HL-60 (cell line): ENCODE results near the gene ADAM12.

Experiments used
- DNase-seq, 2 experiments: peaks; one replicate each; pipeline ENCODE4 v3.0.0-alpha.2; 2010 to 2020; ENCODE audit warnings: low read depth in 1 of 2, low spot score in 1 of 2
- H3K27ac ChIP-seq: fragments of 250-450 bp; sonication (Bioruptor Pico); replicated peaks from 2 replicates; pipeline ENCODE4 v1.5.1; 2020; ENCODE audit warnings: mild to moderate bottlenecking, moderate library complexity
- H3K27me3 ChIP-seq: fragments of 250-450 bp; sonication (Bioruptor Pico); 2 replicates; pipeline ENCODE4 v1.5.1; 2021; ENCODE audit warnings: mild to moderate bottlenecking, moderate library complexity; ENCODE audit not compliant: insufficient read depth, poor library complexity, severe bottlenecking
- H3K4me3 ChIP-seq: replicated peaks from 2 replicates; pipeline ENCODE4 v1.5.1; 2011; ENCODE audit warnings: mild to moderate bottlenecking, control low read depth, low read length; ENCODE audit not compliant: insufficient read depth
- GABPA ChIP-seq: IDR thresholded peaks from 2 replicates; pipeline ENCODE4 v1.6.1; 2012; ENCODE audit warnings: low read depth
- POLR2AphosphoS5 ChIP-seq: IDR thresholded peaks from 2 replicates; pipeline ENCODE4 v1.6.1; 2012; ENCODE audit warnings: low read depth
- REST ChIP-seq: IDR thresholded peaks from 2 replicates; pipeline ENCODE4 v1.6.1; 2012; ENCODE audit warnings: low read depth; ENCODE audit not compliant: insufficient replicate concordance
- SPI1 ChIP-seq: IDR thresholded peaks from 2 replicates; pipeline ENCODE4 v1.6.1; 2012; ENCODE audit warnings: low read depth, mild to moderate bottlenecking, borderline replicate concordance
- TF ChIP-seq, protein P1 (sequence below): IDR thresholded peaks from one replicate; pipeline ENCODE4 v1.5.1; 2011; ENCODE audit warnings: low read length, control low read depth, inconsistent platforms; ENCODE audit not compliant: insufficient read depth

Gene ADAM12

GRCh38 chr10:126037946-126038345 lies 350.3 kb downstream of the ADAM12 start:
- DNase-seq = no peak
- Histone ChIP-seq H3K4me3 (no peak overlapping the region), H3K27me3 (no peaks in the 10 kb centered on the region), H3K27ac (no peak overlapping the region)
- TF ChIP-seq REST = no peak
- TF ChIP-seq SPI1 = no peak
- TF ChIP-seq POLR2AphosphoS5 = no peak
- no peak for TF ChIP-seq GABPA
- TF ChIP-seq, protein P1, sequence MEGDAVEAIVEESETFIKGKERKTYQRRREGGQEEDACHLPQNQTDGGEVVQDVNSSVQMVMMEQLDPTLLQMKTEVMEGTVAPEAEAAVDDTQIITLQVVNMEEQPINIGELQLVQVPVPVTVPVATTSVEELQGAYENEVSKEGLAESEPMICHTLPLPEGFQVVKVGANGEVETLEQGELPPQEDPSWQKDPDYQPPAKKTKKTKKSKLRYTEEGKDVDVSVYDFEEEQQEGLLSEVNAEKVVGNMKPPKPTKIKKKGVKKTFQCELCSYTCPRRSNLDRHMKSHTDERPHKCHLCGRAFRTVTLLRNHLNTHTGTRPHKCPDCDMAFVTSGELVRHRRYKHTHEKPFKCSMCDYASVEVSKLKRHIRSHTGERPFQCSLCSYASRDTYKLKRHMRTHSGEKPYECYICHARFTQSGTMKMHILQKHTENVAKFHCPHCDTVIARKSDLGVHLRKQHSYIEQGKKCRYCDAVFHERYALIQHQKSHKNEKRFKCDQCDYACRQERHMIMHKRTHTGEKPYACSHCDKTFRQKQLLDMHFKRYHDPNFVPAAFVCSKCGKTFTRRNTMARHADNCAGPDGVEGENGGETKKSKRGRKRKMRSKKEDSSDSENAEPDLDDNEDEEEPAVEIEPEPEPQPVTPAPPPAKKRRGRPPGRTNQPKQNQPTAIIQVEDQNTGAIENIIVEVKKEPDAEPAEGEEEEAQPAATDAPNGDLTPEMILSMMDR = no peak

DNA sequence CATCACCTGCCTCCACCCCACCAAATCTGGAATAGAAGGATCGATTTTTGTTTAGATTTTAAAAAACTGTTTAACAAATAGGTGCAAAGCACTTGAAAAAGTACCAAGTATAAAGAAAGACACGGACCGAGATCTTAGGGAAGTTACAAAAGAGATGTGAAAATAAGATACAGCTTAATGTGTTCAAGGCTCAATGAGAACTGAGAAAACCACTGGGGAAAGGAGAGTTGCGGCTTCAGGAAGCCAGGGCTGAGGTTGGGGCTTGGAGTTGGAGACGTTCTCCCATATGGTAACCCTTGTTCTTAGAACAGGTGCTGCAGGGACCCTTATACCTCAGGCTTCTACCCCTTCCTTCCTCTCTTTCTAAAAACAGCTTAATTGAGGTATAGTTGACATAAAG lies 351.8 kb downstream of the ADAM12 start:
- DNase-seq = no peak
- Histone ChIP-seq H3K27ac (no peak overlapping the region), H3K27me3 (no peaks in the 10 kb centered on the region), H3K4me3 (no peak overlapping the region)
- no peak for TF ChIP-seq SPI1
- no peak for TF ChIP-seq POLR2AphosphoS5
- TF ChIP-seq, protein P1 = no peak
- TF ChIP-seq GABPA = no peak
- TF ChIP-seq REST = no peak

DNA sequence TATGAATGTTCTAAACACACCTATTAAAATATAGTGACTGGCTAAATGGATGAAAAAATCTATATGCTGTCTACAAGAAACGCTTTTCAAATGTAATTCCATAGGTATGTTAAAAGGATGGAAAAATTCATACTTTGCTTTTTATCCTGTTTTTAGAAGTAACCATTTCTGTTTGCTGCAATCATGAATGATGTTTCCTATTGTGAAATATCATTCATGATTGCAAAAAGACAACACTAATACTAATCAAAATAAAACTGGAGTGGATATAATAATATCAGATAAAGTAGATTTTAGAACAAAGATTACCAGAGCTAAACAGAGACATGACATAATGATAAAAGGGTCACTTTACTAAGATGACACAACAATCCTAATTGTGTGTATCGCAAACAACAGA lies 353.7 kb downstream of the ADAM12 start:
- Histone ChIP-seq H3K27ac (no peak overlapping the region), H3K27me3 (no peaks in the 10 kb centered on the region), H3K4me3 (no peak overlapping the region)
- no peak for DNase-seq
- TF ChIP-seq REST (no peak), SPI1 (no peak), GABPA (no peak)

DNA sequence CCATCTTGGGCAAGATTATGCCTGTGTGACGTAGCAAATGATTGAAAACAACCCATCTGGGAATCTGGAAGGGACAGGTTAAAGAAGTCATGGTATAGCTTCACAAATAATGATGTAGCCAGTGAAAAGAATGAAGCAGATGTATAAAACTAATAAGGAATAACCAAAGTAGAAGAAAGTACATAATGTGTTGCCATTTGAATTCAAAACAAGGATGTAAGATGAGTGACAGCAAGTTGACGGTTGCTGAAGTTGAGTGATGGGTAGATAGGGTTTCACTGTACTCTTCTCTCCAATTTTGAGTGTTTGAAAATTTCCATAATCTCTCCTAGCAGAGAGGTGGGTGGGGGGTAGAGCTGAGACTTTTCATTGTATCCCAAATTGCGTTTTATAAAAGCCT lies 358.3 kb downstream of the ADAM12 start:
- no peak for DNase-seq
- no peak overlapping the region for H3K4me3 ChIP-seq
- no peaks in the 10 kb centered on the region for H3K27me3 ChIP-seq
- no peak for TF ChIP-seq GABPA
- no peak overlapping the region for H3K27ac ChIP-seq
